IMR-90 (cell line): Measurements from ENCODE around the gene RBBP8NL. TPM values are rescaled to one million over a fixed set of nuclear protein-coding genes. Genes with fewer than 3 reads are reported as not detected.

Experiments
- ATAC-seq: fragments of 200-7000 bp; cut with Tn5 transposase; 2 replicates; pipeline ENCODE4 v1.9.1; 2020; ENCODE audit warnings: low read depth, mild to moderate bottlenecking, moderate library complexity
- BruUV-seq: library from RNA; stranded (reverse); fragments of 400-500 nt; replicated peaks from 2 replicates; lab custom pipeline; 2021; lab: Mats Ljungman, UMichigan
- CTCF ChIA-PET: fragments of 300-600 bp; formaldehyde crosslinking; extraction: SDS; loops from one replicate; lab custom pipeline; 2021; ENCODE audit warnings: antibody characterized with exemption; lab: Yijun Ruan, JAX
- POLR2A ChIA-PET: fragments of 300-600 bp; sonication (Branson Sonifier 250); formaldehyde crosslinking; loops from one replicate; lab custom pipeline; 2022; ENCODE audit warnings: antibody characterized with exemption; ENCODE audit not compliant: unreplicated experiment; lab: Charles Lee
- DNase-seq: peaks from one replicate; pipeline ENCODE4 v3.0.0; 2013
- H2AFZ ChIP-seq: replicated peaks from 2 replicates; pipeline ENCODE3; 2013; ENCODE audit warnings: low read length, mild to moderate bottlenecking; ENCODE audit not compliant: poor library complexity
- H2AK5ac ChIP-seq: 2 replicates; pipeline ENCODE4 v1.6.1; 2013; ENCODE audit warnings: low read depth, low read length, inconsistent platforms
- H2AK9ac ChIP-seq: replicated peaks from 2 replicates; pipeline ENCODE3; 2013; ENCODE audit warnings: mild to moderate bottlenecking, low read depth, low read length, moderate library complexity; ENCODE audit not compliant: poor library complexity
- H2BK120ac ChIP-seq: 2 replicates; pipeline ENCODE4 v1.6.1; 2013; ENCODE audit warnings: low read depth, low read length, inconsistent platforms
- H2BK15ac ChIP-seq: 3 replicates; pipeline ENCODE4 v1.6.1; 2013; ENCODE audit warnings: low read depth, low read length, inconsistent platforms
- H2BK20ac ChIP-seq: 2 replicates; pipeline ENCODE4 v1.6.1; 2013; ENCODE audit warnings: low read depth, mild to moderate bottlenecking, inconsistent platforms, low read length, moderate library complexity
- H2BK5ac ChIP-seq: 2 replicates; pipeline ENCODE4 v1.6.1; 2013; ENCODE audit warnings: mild to moderate bottlenecking, low read depth, low read length, inconsistent platforms; ENCODE audit not compliant: poor library complexity, severe bottlenecking
- H3K14ac ChIP-seq: replicated peaks from 2 replicates; pipeline ENCODE4 v1.6.1; 2013; ENCODE audit warnings: low read depth, low read length, inconsistent platforms
- H3K18ac ChIP-seq: 2 replicates; pipeline ENCODE4 v1.6.1; 2013; ENCODE audit warnings: low read depth, low read length, control low read depth
- H3K23ac ChIP-seq: 2 replicates; pipeline ENCODE4 v1.6.1; 2013; ENCODE audit warnings: low read depth, low read length, inconsistent platforms
- H3K27ac ChIP-seq: 2 replicates; pipeline ENCODE4 v1.5.1; 2013; ENCODE audit warnings: mild to moderate bottlenecking, control low read depth, low read length; ENCODE audit not compliant: insufficient read depth
- H3K27me3 ChIP-seq: 2 replicates; pipeline ENCODE4 v1.6.1; 2013; ENCODE audit warnings: low read length; ENCODE audit not compliant: control insufficient read depth, insufficient read depth
- H3K36me3 ChIP-seq: 2 replicates; pipeline ENCODE4 v1.6.1; 2013; ENCODE audit warnings: low read length, mixed read lengths; ENCODE audit not compliant: control insufficient read depth, insufficient read depth
- H3K4ac ChIP-seq: 2 replicates; pipeline ENCODE4 v1.6.1; 2013; ENCODE audit warnings: low read depth, low read length, inconsistent platforms
- H3K4me1 ChIP-seq: 2 replicates; pipeline ENCODE4 v1.6.1; 2013; ENCODE audit warnings: low read length, mixed read lengths; ENCODE audit not compliant: control insufficient read depth, insufficient read depth
- H3K4me2 ChIP-seq: 2 replicates; pipeline ENCODE4 v1.6.1; 2013; ENCODE audit warnings: low read depth, mild to moderate bottlenecking, control low read depth, low read length, moderate library complexity
- H3K4me3 ChIP-seq: 2 replicates; pipeline ENCODE4 v1.5.1; 2013; ENCODE audit warnings: low read depth, mild to moderate bottlenecking, control low read depth, low read length, moderate library complexity; ENCODE audit not compliant: insufficient read depth
- H3K56ac ChIP-seq: 2 replicates; pipeline ENCODE4 v1.6.1; 2013; ENCODE audit warnings: low read length, inconsistent platforms; ENCODE audit not compliant: insufficient read depth; ENCODE audit errors: extremely low read depth
- H3K79me1 ChIP-seq, 2 experiments: 2 replicates each; pipeline ENCODE4 v1.6.1; 2013; ENCODE audit warnings: low read length in 2 of 2, inconsistent platforms in 1 of 2, low read depth in 1 of 2
- H3K9ac ChIP-seq: 2 replicates; pipeline ENCODE4 v1.6.1; 2013; ENCODE audit warnings: low read depth, low read length, control low read depth
- H3K9me1 ChIP-seq: 2 replicates; pipeline ENCODE4 v1.6.1; 2013; ENCODE audit warnings: low read length, inconsistent platforms; ENCODE audit not compliant: insufficient read depth
- H3K9me3 ChIP-seq: 2 replicates; pipeline ENCODE4 v1.6.1; 2013; ENCODE audit warnings: low read length; ENCODE audit not compliant: control insufficient read depth, insufficient read depth
- H4K20me1 ChIP-seq: 2 replicates; pipeline ENCODE4 v1.6.1; 2013; ENCODE audit warnings: low read length, inconsistent platforms; ENCODE audit not compliant: insufficient read depth
- H4K5ac ChIP-seq: 2 replicates; pipeline ENCODE4 v1.6.1; 2013; ENCODE audit warnings: mild to moderate bottlenecking, low read depth, low read length, control low read depth
- H4K8ac ChIP-seq, 2 experiments: 2 replicates each; pipeline ENCODE4 v1.6.1; 2013; ENCODE audit warnings: low read depth in 2 of 2, low read length in 2 of 2, control low read depth in 1 of 2, inconsistent platforms in 1 of 2
- H4K91ac ChIP-seq: 2 replicates; pipeline ENCODE4 v1.6.1; 2013; ENCODE audit warnings: low read depth, low read length, inconsistent platforms; ENCODE audit not compliant: insufficient read depth
- BHLHE40 ChIP-seq: fragments of 150-350 bp; IDR thresholded peaks from 2 replicates; pipeline ENCODE4 v1.6.1; 2016; ENCODE audit warnings: mild to moderate bottlenecking, low read depth, low read length
- CTCF ChIP-seq: conservative IDR thresholded peaks from 2 replicates; pipeline ENCODE4 v1.5.1; 2012; ENCODE audit warnings: mild to moderate bottlenecking, low read depth, low read length, improper control_type of control experiment
- FOS ChIP-seq: fragments of 150-350 bp; IDR thresholded peaks from 2 replicates; pipeline ENCODE4 v1.6.1; 2016; ENCODE audit warnings: low read depth, low read length
- MAFK ChIP-seq: IDR thresholded peaks from 2 replicates; pipeline ENCODE4 v1.6.1; 2012; ENCODE audit warnings: low read depth, low read length, improper control_type of control experiment
- MXI1 ChIP-seq: IDR thresholded peaks from 2 replicates; pipeline ENCODE4 v1.6.1; 2012; ENCODE audit warnings: low read depth, mild to moderate bottlenecking, low read length, moderate library complexity, borderline replicate concordance
- NFE2L2 ChIP-seq: fragments of 150-350 bp; IDR thresholded peaks from 2 replicates; pipeline ENCODE4 v1.6.1; 2016; ENCODE audit warnings: low read depth, mild to moderate bottlenecking, low read length
- RCOR1 ChIP-seq: IDR thresholded peaks from 2 replicates; pipeline ENCODE4 v1.6.1; 2012; ENCODE audit warnings: mild to moderate bottlenecking, low read length, improper control_type of control experiment; ENCODE audit not compliant: insufficient replicate concordance
- RFX5 ChIP-seq: IDR thresholded peaks from 2 replicates; pipeline ENCODE4 v1.8.0; 2012; ENCODE audit warnings: low read depth, mild to moderate bottlenecking, low read length, moderate library complexity
- SMC3 ChIP-seq: fragments of 150-350 bp; IDR thresholded peaks from 2 replicates; pipeline ENCODE4 v1.6.1; 2016; ENCODE audit warnings: low read depth, mild to moderate bottlenecking, antibody characterized with exemption, low read length, moderate library complexity
- USF2 ChIP-seq: fragments of 150-350 bp; IDR thresholded peaks from 2 replicates; pipeline ENCODE4 v1.6.1; 2017; ENCODE audit warnings: mild to moderate bottlenecking, antibody characterized with exemption, low read length, low read depth
- WGBS, 2 experiments: methylation state at CpG; one replicate each; pipeline versions ENCODE4 v1.1.5 to v1.1.7; 2013; ENCODE audit warnings: missing lambda C conversion rate in 2 of 2; ENCODE audit not compliant: insufficient read length in 1 of 2; ENCODE audit errors: extremely low coverage in 2 of 2; 5-methylcytosine and 5-hydroxymethylcytosine counted together
- dilution Hi-C: fragments of 300-500 bp; cut with HindIII; formaldehyde crosslinking; loops from one replicate; pipeline ENCODE4 v1.14.3; 2018; ENCODE audit warnings: low sequenced_read_pairs; ENCODE audit not compliant: unreplicated experiment
- in situ Hi-C: fragments of 300-500 bp; cut with MboI; formaldehyde crosslinking; loops from 3 replicates; pipeline ENCODE4 v1.14.3; 2019; ENCODE audit warnings: low sequenced_read_pairs, inconsistent platforms, mixed read lengths
- intact Hi-C: fragments of 100-400 bp; cut with micrococcal nuclease; formaldehyde crosslinking; loops from 2 replicates; pipeline ENCODE4 v1.10.0; 2022
- polyA plus RNA-seq, 3 experiments: library from polyadenylated mRNA; depleted of rRNA; stranded (reverse); fragments of >200 nt; gene quantifications; 2 replicates each; pipeline ENCODE4 v1.2.3, GENCODE V29; 2012; ENCODE audit warnings: low replicate concordance in 1 of 3
- total RNA-seq: library from RNA; depleted of rRNA; stranded (reverse); fragments of >200 nt; gene quantifications from 2 replicates; pipeline ENCODE4 v1.2.3, GENCODE V29; 2012

RBBP8NL gene
- total and polyA plus RNA-seq, 2 of the 4 experiments (the other 2 are of a cell fraction), result not detected

- H2BK120ac ChIP-seq, result no peak overlapping the region
- ATAC-seq (no peak), DNase-seq (no peak)
- no peak overlapping the region for H3K18ac ChIP-seq
- in situ Hi-C loops, result no loop called here
- peaks cover 2% of the 10 kb centered on the region; the same call in 1 of the 2 replicates for H3K9me3 ChIP-seq
- H4K8ac ChIP-seq, result no peak overlapping the region
- no peak for TF ChIP-seq MXI1
- no peak for TF ChIP-seq FOS
- TF ChIP-seq SMC3, result no peak
- TF ChIP-seq USF2, result no peak
- TF ChIP-seq BHLHE40, result no peak
- no peak for TF ChIP-seq MAFK
- TF ChIP-seq RCOR1, result no peak
- TF ChIP-seq RFX5, result no peak
- no peak for TF ChIP-seq CTCF
- no peak for TF ChIP-seq NFE2L2
- H3K36me3 ChIP-seq, result no peaks in the 10 kb centered on the region
- no peaks in the 10 kb centered on the region; the same call in 1 of the 2 replicates for H3K9me1 ChIP-seq
- no peak overlapping the region for H4K91ac ChIP-seq
- no peak overlapping the region for H3K4me2 ChIP-seq
- no peak overlapping the region for H3K27ac ChIP-seq
- no peak overlapping the region for H3K14ac ChIP-seq
- H3K23ac ChIP-seq, result no peak overlapping the region
- no peak overlapping the region for H2AFZ ChIP-seq
- no peak overlapping the region for H4K5ac ChIP-seq
- dilution Hi-C loops, result no loop called here
- no peak overlapping the region for H3K4me3 ChIP-seq
- H3K56ac ChIP-seq, result no peak overlapping the region
- no peak overlapping the region for H2BK5ac ChIP-seq
- no peaks in the 10 kb centered on the region for H3K79me1 ChIP-seq
- no peak overlapping the region for H3K4ac ChIP-seq
- POLR2A ChIA-PET, result no interaction called here
- no peaks in the 10 kb centered on the region for H4K20me1 ChIP-seq
- no peak overlapping the region for H2AK5ac ChIP-seq
- CTCF ChIA-PET, result no interaction called here
- no peak overlapping the region for H2BK20ac ChIP-seq
- no peak overlapping the region for H2AK9ac ChIP-seq
- H2BK15ac ChIP-seq, result no peak overlapping the region
- intact Hi-C loops, result no loop called here
- H3K27me3 ChIP-seq, result peaks cover 47% of the 10 kb centered on the region
- BruUV-seq, result no TSS peak
- H3K4me1 ChIP-seq, result peaks cover 7% of the 10 kb centered on the region; the same call in 1 of the 2 replicates
- 71% methylated on average over 12 of the region's 16 CpGs; no CpG with 5 or more reads in 1 of the 2 experiments for WGBS, 2 experiments
- H3K9ac ChIP-seq, result no peak overlapping the region
These were observed 14.7 kb upstream of the RBBP8NL start for GRCh38 chr20:62441987-62442539.
